Cardiac muscle cell (in vitro differentiated cells and primary cell): ENCODE data around the gene MEAF6. TPM values are rescaled to one million over a fixed set of nuclear protein-coding genes. Genes with fewer than 3 reads are reported as not detected.

Experiments used
- DNase-seq, 2 donors: peaks; one replicate each; pipeline versions ENCODE4 v3.0.0 to v3.0.0-alpha.2; 2010 to 2017; ENCODE audit warnings: low read depth in 1 of 2, low spot score in 1 of 2
- H3K27ac ChIP-seq: fragments of 200-600 bp; sonication (generic); 2 replicates; pipeline ENCODE4 v1.5.1; 2016
- H3K27me3 ChIP-seq: fragments of 200-600 bp; sonication (generic); 2 replicates; pipeline ENCODE4 v1.6.0; 2016; ENCODE audit warnings: control low read depth
- H3K36me3 ChIP-seq: fragments of 200-600 bp; sonication (generic); 2 replicates; pipeline ENCODE4 v1.5.1; 2016; ENCODE audit warnings: control low read depth
- H3K4me1 ChIP-seq: fragments of 200-600 bp; sonication (generic); 2 replicates; pipeline ENCODE4 v1.8.1; 2017; ENCODE audit warnings: low read depth, mild to moderate bottlenecking, mixed run types
- H3K4me3 ChIP-seq: fragments of 200-600 bp; sonication (generic); 2 replicates; pipeline ENCODE4 v1.5.1; 2016; ENCODE audit warnings: mild to moderate bottlenecking
- H3K9me3 ChIP-seq: fragments of 200-600 bp; sonication (generic); 2 replicates; pipeline ENCODE4 v1.5.1; 2017; ENCODE audit warnings: low read depth, mild to moderate bottlenecking, control low read depth
- CTCF ChIP-seq: IDR thresholded peaks from 2 replicates; pipeline ENCODE4 v1.5.1; 2012; ENCODE audit warnings: low read depth, mild to moderate bottlenecking, low read length
- polyA plus RNA-seq: library from polyadenylated mRNA; unstranded; fragments of >200 nt; fragmentation: Nextera tagmentation; extraction: Ambion mirVana; gene quantifications from 2 replicates; pipeline ENCODE4 v1.2.1, GENCODE V29; 2016
- total RNA-seq: library from RNA; depleted of rRNA; stranded (reverse); fragments of >200 nt; gene quantifications from 2 replicates; pipeline ENCODE4 v1.2.3, GENCODE V29; 2016

The MEAF6 gene
- total and polyA plus RNA-seq, 2 experiments from 2014 or later: 68.2 to 138 TPM

DNA sequence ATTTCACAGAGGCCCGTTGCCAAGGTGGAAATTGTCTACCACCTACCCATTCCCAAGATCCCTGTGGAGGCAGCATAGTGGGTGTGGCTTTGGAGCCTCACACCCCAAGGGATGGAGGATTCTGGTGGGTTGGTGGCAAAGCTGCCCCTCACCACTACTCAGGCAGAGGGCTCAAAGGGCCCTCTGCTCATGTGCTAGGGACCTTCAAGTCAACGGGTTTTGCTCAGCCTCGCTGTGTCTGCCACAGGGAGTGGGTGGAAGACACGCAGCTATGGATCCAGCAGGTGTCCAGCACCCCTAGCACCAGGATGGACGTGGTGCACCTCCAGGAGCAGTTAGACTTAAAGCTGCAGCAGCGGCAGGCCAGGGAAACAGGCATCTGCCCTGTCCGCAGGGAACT is 44.5 kb upstream of the MEAF6 start:
- DNase-seq: no peak
- no peak for TF ChIP-seq CTCF
- no peak overlapping the region for H3K4me3 ChIP-seq
- no peaks in the 10 kb centered on the region for H3K36me3 ChIP-seq
- H3K4me1 ChIP-seq: peaks cover 5% of the 10 kb centered on the region
- H3K27me3 ChIP-seq: no peaks in the 10 kb centered on the region
- H3K27ac ChIP-seq: no peak overlapping the region
- H3K9me3 ChIP-seq: no peaks in the 10 kb centered on the region

GRCh38 chr1:37558411-37558810 is 43.8 kb upstream of the MEAF6 start:
- Histone ChIP-seq H3K27ac (no peak overlapping the region), H3K27me3 (no peaks in the 10 kb centered on the region), H3K4me1 (peaks cover 5% of the 10 kb centered on the region), H3K36me3 (no peaks in the 10 kb centered on the region), H3K4me3 (no peak overlapping the region), H3K9me3 (no peaks in the 10 kb centered on the region)
- no peak for TF ChIP-seq CTCF
- no peak for DNase-seq

GRCh38 chr1:37557402-37557801 is 42.8 kb upstream of the MEAF6 start:
- H3K27ac ChIP-seq: no peak overlapping the region
- no peaks in the 10 kb centered on the region for H3K36me3 ChIP-seq
- no peaks in the 10 kb centered on the region for H3K9me3 ChIP-seq
- H3K27me3 ChIP-seq: no peaks in the 10 kb centered on the region
- no peak for DNase-seq
- H3K4me1 ChIP-seq: peaks cover 10% of the 10 kb centered on the region
- peak overlapping the region; percentile 42 for H3K4me3 ChIP-seq
- no peak for TF ChIP-seq CTCF

GRCh38 chr1:37556712-37557196 is 42.2 kb upstream of the MEAF6 start, which contains the start of gene DNALI1:
Gene DNALI1 (plus strand): TSS chr1:37556940. CDS start chr1:37556995, 55 bp downstream.
- peaks cover 10% of the 10 kb centered on the region for H3K4me1 ChIP-seq
- H3K27me3 ChIP-seq: no peaks in the 10 kb centered on the region
- no peaks in the 10 kb centered on the region for H3K9me3 ChIP-seq
- no peaks in the 10 kb centered on the region for H3K36me3 ChIP-seq
- DNase-seq: peak; percentile 95 to 96
- no peak for TF ChIP-seq CTCF
- H3K27ac ChIP-seq: no peak within 1 kb of the TSS
- H3K4me3 ChIP-seq: peak within 1 kb of the TSS; percentile 42

GRCh38 chr1:37553927-37554808 is 39.6 kb upstream of the MEAF6 start, which contains the start of gene SNIP1:
Gene SNIP1 (minus strand): TSS chr1:37554293. CDS start chr1:37554229, 64 bp downstream.
- peak within 1 kb of the TSS; percentile 91 for H3K4me3 ChIP-seq
- H3K27ac ChIP-seq: peak within 1 kb of the TSS; percentile 72
- H3K4me1 ChIP-seq: peaks cover 10% of the 10 kb centered on the region
- no peaks in the 10 kb centered on the region for H3K27me3 ChIP-seq
- DNase-seq: peak; percentile 94 to 95
- H3K36me3 ChIP-seq: no peaks in the 10 kb centered on the region
- TF ChIP-seq CTCF: no peak
- H3K9me3 ChIP-seq: no peaks in the 10 kb centered on the region
